Measurements from ENCODE around the gene ROMO1.
"Not testable (repeated sequence)": the region's sequence is repeated elsewhere in the genome, so short reads cannot be mapped to it uniquely, and the experiment has no call there.

The ROMO1 gene

GRCh38 chr20:35700625-35701148 lies 1.5 kb downstream of the ROMO1 start:
- Histone ChIP-seq H3K4me1 (ENCODE audit: low read length) (peaks cover 19% of the 10 kb centered on the region), H3K9me3 (ENCODE audit: insufficient read depth, low read length) (no peaks in the 10 kb centered on the region), H3K27ac (ENCODE audit: low read length) (0 out of 2 replicates have a peak overlapping the region, but pooled peaks have one; percentile 64), H3K4me2 (ENCODE audit: low read length) (peak overlapping the region; percentile 72), H3K9ac (ENCODE audit: low read length) (peak overlapping the region; percentile 82; the same call in 1 of the 2 replicates), H3K27me3 (ENCODE audit: low read depth, low read length) (no peaks in the 10 kb centered on the region), H3K4me3 (ENCODE audit: low read length) (peak overlapping the region; percentile 80), H3K36me3 (replicated peaks; ENCODE audit: low read depth, low read length) (peaks cover 35% of the 10 kb centered on the region), H2AFZ (ENCODE audit: low read depth, low read length) (no peak overlapping the region), H4K20me1 (ENCODE audit: insufficient read depth, low read length) (peaks cover 23% of the 10 kb centered on the region), H3K79me2 (ENCODE audit: low read length) (peaks cover 50% of the 10 kb centered on the region)
- no peak for TF ChIP-seq EZH2phosphoT487 (IDR thresholded peaks at IDR 0.05; ENCODE audit: low read depth)

DNA sequence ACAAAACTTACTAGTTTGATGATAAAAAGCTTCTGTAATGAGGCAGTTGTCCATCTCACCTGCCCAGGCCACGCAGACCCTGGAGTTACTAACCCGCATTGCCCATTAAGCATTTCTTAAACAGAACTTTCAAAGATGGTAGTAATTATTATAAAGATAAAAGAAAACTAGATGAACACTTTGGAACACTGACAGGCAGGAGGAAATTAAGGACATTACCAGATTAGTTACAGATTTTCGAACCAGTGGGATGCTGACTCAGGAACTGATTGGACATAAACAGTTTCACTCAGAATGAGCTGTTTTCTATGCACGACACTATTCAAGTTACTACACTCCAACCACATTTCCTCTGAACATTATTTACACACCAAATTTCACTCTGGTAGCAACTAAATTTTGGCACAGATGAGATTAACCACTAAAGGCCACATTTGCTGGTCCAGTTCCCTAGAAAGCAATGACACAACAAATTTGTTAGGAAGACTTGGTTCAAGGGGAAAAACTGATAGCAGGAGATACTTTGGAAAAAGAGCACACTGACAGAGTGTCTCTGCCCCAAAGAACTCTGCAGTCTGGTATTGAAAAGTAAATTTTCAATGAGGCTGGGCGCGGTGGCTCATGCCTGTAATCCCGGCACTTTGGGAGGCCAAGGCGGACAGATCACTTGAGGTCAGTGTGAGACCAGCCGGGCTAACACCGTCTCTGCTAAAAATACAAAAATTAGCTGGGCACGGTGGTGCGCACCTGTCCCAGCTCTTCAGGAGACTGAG lies 3.0 kb downstream of the ROMO1 start:
- peaks cover 42% of the 10 kb centered on the region for H3K36me3 ChIP-seq (replicated peaks; ENCODE audit: low read depth, low read length)
- no peak overlapping the region for H3K9ac ChIP-seq (ENCODE audit: low read length)
- no peak overlapping the region for H3K4me3 ChIP-seq (ENCODE audit: low read length)
- H4K20me1 ChIP-seq (ENCODE audit: insufficient read depth, low read length): peaks cover 31% of the 10 kb centered on the region
- no peak for TF ChIP-seq CTCF (IDR thresholded peaks at IDR 0.05; ENCODE audit: low read depth, low read length)
- TF ChIP-seq EZH2phosphoT487 (IDR thresholded peaks at IDR 0.05; ENCODE audit: low read depth): no peak
- H3K27ac ChIP-seq (ENCODE audit: low read length): no peak overlapping the region
- H3K4me1 ChIP-seq (ENCODE audit: low read length): peaks cover 19% of the 10 kb centered on the region
- peaks cover 56% of the 10 kb centered on the region for H3K79me2 ChIP-seq (ENCODE audit: low read length)
- H3K27me3 ChIP-seq (ENCODE audit: low read depth, low read length): no peaks in the 10 kb centered on the region
- no peaks in the 10 kb centered on the region for H3K9me3 ChIP-seq (ENCODE audit: insufficient read depth, low read length)
- no peak overlapping the region for H2AFZ ChIP-seq (ENCODE audit: low read depth, low read length)
- no peak overlapping the region for H3K4me2 ChIP-seq (ENCODE audit: low read length)

- Histone ChIP-seq H3K9me3 (ENCODE audit: insufficient read depth, low read length) (no peaks in the 10 kb centered on the region), H3K4me1 (ENCODE audit: low read length) (peaks cover 15% of the 10 kb centered on the region), H4K20me1 (ENCODE audit: insufficient read depth, low read length) (peaks cover 35% of the 10 kb centered on the region), H3K27ac (ENCODE audit: low read length) (no peak overlapping the region), H3K4me3 (ENCODE audit: low read length) (no peak overlapping the region), H3K79me2 (ENCODE audit: low read length) (peaks cover 55% of the 10 kb centered on the region), H3K4me2 (ENCODE audit: low read length) (no peak overlapping the region), H3K9ac (ENCODE audit: low read length) (no peak overlapping the region), H3K27me3 (ENCODE audit: low read depth, low read length) (no peaks in the 10 kb centered on the region), H2AFZ (ENCODE audit: low read depth, low read length) (no peak overlapping the region), H3K36me3 (replicated peaks; ENCODE audit: low read depth, low read length) (peaks cover 48% of the 10 kb centered on the region)
- no peak for TF ChIP-seq CTCF (IDR thresholded peaks at IDR 0.05; ENCODE audit: low read depth, low read length)
- TF ChIP-seq EZH2phosphoT487 (IDR thresholded peaks at IDR 0.05; ENCODE audit: low read depth): no peak
Measured at GRCh38 chr20:35702824-35703695, 3.9 kb downstream of the ROMO1 start.

GRCh38 chr20:35704514-35705261 lies 5.5 kb downstream of the ROMO1 start:
- peaks cover 55% of the 10 kb centered on the region for H3K79me2 ChIP-seq (ENCODE audit: low read length)
- peaks cover 49% of the 10 kb centered on the region for H4K20me1 ChIP-seq (ENCODE audit: insufficient read depth, low read length)
- H3K27ac ChIP-seq (ENCODE audit: low read length): no peak overlapping the region

GRCh38 chr20:35705894-35706293 lies 6.7 kb downstream of the ROMO1 start:
- Histone ChIP-seq H3K36me3 (replicated peaks; ENCODE audit: low read depth, low read length) (peaks cover 73% of the 10 kb centered on the region), H4K20me1 (ENCODE audit: insufficient read depth, low read length) (peaks cover 61% of the 10 kb centered on the region), H3K79me2 (ENCODE audit: low read length) (peaks cover 55% of the 10 kb centered on the region)
- not testable (repeated sequence) for H3K9me3 ChIP-seq (ENCODE audit: insufficient read depth, low read length); H3K9ac ChIP-seq (ENCODE audit: low read length); H3K27me3 ChIP-seq (ENCODE audit: low read depth, low read length); H3K4me1 ChIP-seq (ENCODE audit: low read length); H2AFZ ChIP-seq (ENCODE audit: low read depth, low read length); H3K4me2 ChIP-seq (ENCODE audit: low read length); H3K4me3 ChIP-seq (ENCODE audit: low read length); H3K27ac ChIP-seq (ENCODE audit: low read length)

More at GRCh38 chr20:35704514-35705261, 5.5 kb downstream of the ROMO1 start:
- H3K4me1 ChIP-seq (ENCODE audit: low read length): peaks cover 10% of the 10 kb centered on the region
- H3K27me3 ChIP-seq (ENCODE audit: low read depth, low read length): no peaks in the 10 kb centered on the region
- no peak overlapping the region for H3K9ac ChIP-seq (ENCODE audit: low read length)
- H3K9me3 ChIP-seq (ENCODE audit: insufficient read depth, low read length): no peaks in the 10 kb centered on the region
- no peak for TF ChIP-seq CTCF (IDR thresholded peaks at IDR 0.05; ENCODE audit: low read depth, low read length)
- TF ChIP-seq EZH2phosphoT487 (IDR thresholded peaks at IDR 0.05; ENCODE audit: low read depth): no peak
- no peak overlapping the region for H3K4me2 ChIP-seq (ENCODE audit: low read length)
- H3K36me3 ChIP-seq (replicated peaks; ENCODE audit: low read depth, low read length): peaks cover 62% of the 10 kb centered on the region
- no peak overlapping the region for H2AFZ ChIP-seq (ENCODE audit: low read depth, low read length)
- no peak overlapping the region for H3K4me3 ChIP-seq (ENCODE audit: low read length)
